ENCODE results near the gene MINK1. TPM values are rescaled to one million over a fixed set of nuclear protein-coding genes. Genes with fewer than 3 reads are reported as not detected.

Gene MINK1
- total and polyA plus RNA-seq, 2 of the 8 experiments (the other 6 are each of a cell fraction or from before 2014, with no cell fraction given) = 26.9 to 77.7 TPM

DNA sequence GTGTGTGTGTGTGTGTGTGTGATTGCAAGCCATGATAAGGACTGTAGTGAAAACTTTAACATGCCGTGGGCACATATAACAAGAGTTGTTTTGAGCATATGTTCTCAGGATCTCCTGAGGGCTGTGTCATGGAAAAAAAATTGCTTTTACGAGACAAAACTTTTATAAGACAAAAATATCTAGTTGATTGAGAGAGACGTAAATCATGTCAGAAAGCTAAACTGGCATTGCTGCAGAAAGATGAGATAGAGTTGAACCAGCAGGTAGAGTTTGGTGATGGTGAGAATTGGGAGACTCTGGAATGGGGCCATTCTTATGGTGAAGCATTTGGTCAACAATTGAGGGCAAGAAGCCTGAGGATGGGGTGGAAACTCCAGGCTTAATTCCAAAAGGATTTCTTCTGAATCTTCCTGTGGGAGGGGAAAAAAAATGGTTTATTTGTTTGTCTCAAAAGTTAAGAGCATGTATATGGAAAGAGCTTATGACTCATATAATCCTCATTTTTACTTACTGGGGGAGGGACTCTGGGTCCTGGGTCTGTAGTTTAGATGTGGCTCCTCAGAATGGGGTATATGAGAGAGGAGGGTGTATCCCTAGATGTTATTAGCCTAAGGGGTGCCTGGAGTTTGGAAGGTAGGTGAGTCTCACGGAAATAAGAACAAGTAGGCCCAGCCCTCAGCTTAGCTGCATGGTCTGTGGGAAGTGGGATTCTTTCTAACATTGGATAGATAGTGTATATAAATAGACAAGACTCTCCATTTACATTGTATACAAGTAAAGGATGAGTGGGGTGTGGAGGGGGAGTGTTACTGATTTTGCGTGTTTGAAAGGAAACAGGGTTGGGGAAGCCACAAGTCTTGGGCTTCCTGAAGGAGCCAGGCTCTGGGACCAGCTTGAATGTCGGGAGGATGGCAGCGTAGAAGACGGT, 7.1 kb downstream of the MINK1 start:
- peaks cover 0 to 7% (median under 1%) of the 10 kb centered on the region in 4 experiments; a peak in 1 of 8 replicates for H3K36me3 ChIP-seq (ENCODE audit: control insufficient read depth in 2 of 4, insufficient read depth in 4 of 4, low read length in 3 of 4)
- H4K8ac ChIP-seq (ENCODE audit: extremely low read depth, insufficient read depth, low read length) = no peak overlapping the region
- no peak overlapping the region for H3K18ac ChIP-seq (ENCODE audit: extremely low read depth, low read length)
- CTCF ChIA-PET (ENCODE audit: partially characterized antibody) = interaction anchor here (1.2 to 1.4 kb wide), 2 partner anchors 17 to 41 kb away, joined by 4 to 5 read pairs; no protein-coding TSS in a partner anchor
- H3K79me1 ChIP-seq (ENCODE audit: low read depth, low read length) = peaks cover 13% of the 10 kb centered on the region
- no peak for FAIRE-seq
- peaks cover 0 to 6% of the 10 kb centered on the region in 2 experiments for H4K20me1 ChIP-seq (replicated peaks in 1 of 2; ENCODE audit: control insufficient read depth in 1 of 2, insufficient read depth in 2 of 2, low read length in 2 of 2)
- peaks cover 0 to 4% (median 1%) of the 10 kb centered on the region in 4 experiments; a peak in 1 of 7 replicates for H3K4me1 ChIP-seq (replicated peaks in 1 of 4; ENCODE audit: control insufficient read depth in 3 of 4, insufficient read depth in 4 of 4, low read length in 3 of 4)
- no peak overlapping the region; the same call in 1 of the 2 replicates for H2BK15ac ChIP-seq (ENCODE audit: low read length)
- H3K23ac ChIP-seq (ENCODE audit: insufficient read length) = no peak overlapping the region
- no peak overlapping the region for H2BK20ac ChIP-seq (ENCODE audit: low read length)
- H3K14ac ChIP-seq (ENCODE audit: insufficient read length) = no peak overlapping the region
- H4K5ac ChIP-seq (ENCODE audit: insufficient read length, low read depth, low read length) = no peak overlapping the region
- no peak overlapping the region for H3K4me2 ChIP-seq (ENCODE audit: insufficient read depth in 1 of 2, low read depth in 2 of 2, low read length in 2 of 2)
- no peaks in the 10 kb centered on the region for H3K9me3 ChIP-seq (ENCODE audit: insufficient read depth in 2 of 2, low read depth in 1 of 2, low read length in 1 of 2)
- H2BK12ac ChIP-seq (ENCODE audit: low read depth, low read length) = no peak overlapping the region
- H3K79me2 ChIP-seq (ENCODE audit: control insufficient read depth in 1 of 2, insufficient read depth in 2 of 2, low read length in 2 of 2) = peaks cover 0 to 79% of the 10 kb centered on the region in 2 experiments; a peak in 3 of 4 replicates
- H3K56ac ChIP-seq (replicated peaks; ENCODE audit: insufficient read length, low read depth, low read length) = no peak overlapping the region
- no peak overlapping the region for H3K9ac ChIP-seq (replicated peaks in 1 of 4; ENCODE audit: extremely low read depth in 1 of 4, low read depth in 3 of 4, low read length in 3 of 4)
- no peak overlapping the region for H2BK5ac ChIP-seq (ENCODE audit: low read depth, low read length)
- H3K23me2 ChIP-seq (ENCODE audit: low read depth, low read length) = no peaks in the 10 kb centered on the region
- H3K4me3 ChIP-seq (ENCODE audit: extremely low read depth in 1 of 4, insufficient read depth in 2 of 4, low read depth in 3 of 4, low read length in 4 of 4) = no peak overlapping the region
- H3K27me3 ChIP-seq (replicated peaks in 1 of 4; ENCODE audit: control insufficient read depth in 3 of 4, extremely low read depth in 1 of 4, insufficient read depth in 3 of 4, low read length in 3 of 4) = no peaks in the 10 kb centered on the region
- H3K27ac ChIP-seq (ENCODE audit: low read depth, low read length) = no peak overlapping the region
- H2AK5ac ChIP-seq (ENCODE audit: low read depth, low read length) = no peak overlapping the region
- WGBS, 2 experiments (ENCODE audit: extremely low coverage in 1 of 2, insufficient coverage in 1 of 2, insufficient read length in 1 of 2, insufficient replicate concordance in 2 of 2, low coverage in 1 of 2, low lambda C conversion rate in 2 of 2, missing lambda C conversion rate in 1 of 2) = 92% methylated on average over 8 of the region's 8 CpGs; no CpG with 5 or more reads in 1 of the 2 experiments
- DNase-seq (ENCODE audit: low read depth in 1 of 2, low spot score in 2 of 2) = no peak
- POLR2A ChIA-PET (ENCODE audit: partially characterized antibody) = interaction anchor here (0.6 to 1.1 kb wide), 4 partner anchors 10 to 23 kb away, joined by 3 read pairs; no protein-coding TSS in a partner anchor
- H2AFZ ChIP-seq (ENCODE audit: low read length) = no peak overlapping the region
- no peak overlapping the region for H4K91ac ChIP-seq (replicated peaks; ENCODE audit: insufficient read length, low read length)
- no peak overlapping the region for H3K4ac ChIP-seq (replicated peaks; ENCODE audit: insufficient read length, low read depth, low read length)
- no peak overlapping the region for H2BK120ac ChIP-seq (replicated peaks; ENCODE audit: low read depth, low read length)
- no peak for TF ChIP-seq SRF (IDR thresholded peaks at IDR 0.05; ENCODE audit: low read depth, low read length)
- no peak for TF ChIP-seq JUN (IDR thresholded peaks at IDR 0.05; ENCODE audit: low read depth, low read length)
- TF ChIP-seq SIRT6 (IDR thresholded peaks at IDR 0.05; ENCODE audit: low read length) = no peak
- TF ChIP-seq TEAD4 (IDR thresholded peaks at IDR 0.05; ENCODE audit: low read depth, low read length) = no peak
- no peak for TF ChIP-seq TBP (IDR thresholded peaks at IDR 0.05; ENCODE audit: low read depth, low read length)
- TF ChIP-seq, protein P1, sequence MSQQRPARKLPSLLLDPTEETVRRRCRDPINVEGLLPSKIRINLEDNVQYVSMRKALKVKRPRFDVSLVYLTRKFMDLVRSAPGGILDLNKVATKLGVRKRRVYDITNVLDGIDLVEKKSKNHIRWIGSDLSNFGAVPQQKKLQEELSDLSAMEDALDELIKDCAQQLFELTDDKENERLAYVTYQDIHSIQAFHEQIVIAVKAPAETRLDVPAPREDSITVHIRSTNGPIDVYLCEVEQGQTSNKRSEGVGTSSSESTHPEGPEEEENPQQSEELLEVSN (IDR thresholded peaks at IDR 0.05) = no peak
- TF ChIP-seq SP1 (IDR thresholded peaks at IDR 0.05; ENCODE audit: low read depth, low read length) = no peak
- TF ChIP-seq, protein P2, sequence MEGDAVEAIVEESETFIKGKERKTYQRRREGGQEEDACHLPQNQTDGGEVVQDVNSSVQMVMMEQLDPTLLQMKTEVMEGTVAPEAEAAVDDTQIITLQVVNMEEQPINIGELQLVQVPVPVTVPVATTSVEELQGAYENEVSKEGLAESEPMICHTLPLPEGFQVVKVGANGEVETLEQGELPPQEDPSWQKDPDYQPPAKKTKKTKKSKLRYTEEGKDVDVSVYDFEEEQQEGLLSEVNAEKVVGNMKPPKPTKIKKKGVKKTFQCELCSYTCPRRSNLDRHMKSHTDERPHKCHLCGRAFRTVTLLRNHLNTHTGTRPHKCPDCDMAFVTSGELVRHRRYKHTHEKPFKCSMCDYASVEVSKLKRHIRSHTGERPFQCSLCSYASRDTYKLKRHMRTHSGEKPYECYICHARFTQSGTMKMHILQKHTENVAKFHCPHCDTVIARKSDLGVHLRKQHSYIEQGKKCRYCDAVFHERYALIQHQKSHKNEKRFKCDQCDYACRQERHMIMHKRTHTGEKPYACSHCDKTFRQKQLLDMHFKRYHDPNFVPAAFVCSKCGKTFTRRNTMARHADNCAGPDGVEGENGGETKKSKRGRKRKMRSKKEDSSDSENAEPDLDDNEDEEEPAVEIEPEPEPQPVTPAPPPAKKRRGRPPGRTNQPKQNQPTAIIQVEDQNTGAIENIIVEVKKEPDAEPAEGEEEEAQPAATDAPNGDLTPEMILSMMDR (IDR thresholded peaks at IDR 0.05; ENCODE audit: control extremely low read depth in 1 of 3, insufficient read depth in 1 of 3, low read depth in 1 of 3, low read length in 3 of 3) = no peak
- no peak for TF ChIP-seq HDAC6 (IDR thresholded peaks at IDR 0.05; ENCODE audit: low read depth, low read length)
